Measurements from ENCODE around the gene BOD1.

- TF ChIP-seq CTCF (conservative IDR thresholded peaks at IDR 0.05) (no peak), ZFX (IDR thresholded peaks at IDR 0.05) (no peak)
These were observed 25.4 kb downstream of the BOD1 start for GRCh38 chr5:173591056-173591514.

All from C4-2B (cell line).